GM12891 (cell line): ENCODE results near the gene ITPR3.

Experiments
- PAX5 ChIP-seq: IDR thresholded peaks from 2 replicates; pipeline ENCODE4 v1.6.1; 2011; ENCODE audit warnings: low read length, moderate library complexity, mild to moderate bottlenecking; ENCODE audit not compliant: insufficient read depth, severe bottlenecking
- POLR2A ChIP-seq: IDR thresholded peaks from 2 replicates; pipeline ENCODE4 v1.6.1; 2011; ENCODE audit warnings: low read depth, low read length, control low read depth
- POLR2AphosphoS5 ChIP-seq: IDR thresholded peaks from 2 replicates; pipeline ENCODE4 v1.6.1; 2011; ENCODE audit warnings: low read depth, low read length, control low read depth
- POU2F2 ChIP-seq: IDR thresholded peaks from 2 replicates; pipeline ENCODE4 v1.6.1; 2011; ENCODE audit warnings: low read depth, mild to moderate bottlenecking, control low read depth, low read length, moderate library complexity
- TAF1 ChIP-seq: IDR thresholded peaks from 2 replicates; pipeline ENCODE4 v1.6.1; 2011; ENCODE audit warnings: low read depth, low read length, control low read depth

GRCh38 chr6:33609528-33609927 lies 11.6 kb upstream of the ITPR3 start:
- TF ChIP-seq POLR2A (no peak), PAX5 (no peak), TAF1 (no peak), POLR2AphosphoS5 (no peak), POU2F2 (no peak)
